Suppressor macrophage treated with lipopolysaccharide for 1 hour (primary cell): ENCODE data around the gene TFAP2C.
A peak's percentile ranks its signal among the peaks of the same experiment; 100 is the strongest.

Experiments
- DNase-seq, 3 donors: peaks; one replicate each; pipeline ENCODE4 v3.0.0-alpha.2; 2020 to 2022

The TFAP2C gene

GRCh38 chr20:56628873-56629463, at the start of gene TFAP2C:
TFAP2C (plus strand) TSS chr20:56629306; CDS start chr20:56629545, 239 bp downstream.
- DNase-seq: peak; percentile 74 to 93 (median 77)

GRCh38 chr20:56580226-56580625, 48.9 kb upstream of the TFAP2C start:
- DNase-seq: no peak

GRCh38 chr20:56581701-56582100, 47.4 kb upstream of the TFAP2C start:
- DNase-seq: no peak

GRCh38 chr20:56582542-56582941, 46.6 kb upstream of the TFAP2C start:
- DNase-seq: peak; percentile 84 to 88 (median 84)

GRCh38 chr20:56584916-56585315, 44.2 kb upstream of the TFAP2C start:
- DNase-seq: no peak

GRCh38 chr20:56587307-56588041, 41.6 kb upstream of the TFAP2C start:
- no peak for DNase-seq

- DNase-seq: no peak
Observed at GRCh38 chr20:56588996-56589395, 40.1 kb upstream of the TFAP2C start.

- DNase-seq: no peak
Observed at GRCh38 chr20:56589633-56590032, 39.5 kb upstream of the TFAP2C start.

GRCh38 chr20:56590888-56591287, 38.2 kb upstream of the TFAP2C start:
- DNase-seq: no peak

- DNase-seq: no peak
Observed at GRCh38 chr20:56592211-56592610, 36.9 kb upstream of the TFAP2C start.

GRCh38 chr20:56592817-56593216, 36.3 kb upstream of the TFAP2C start:
- no peak for DNase-seq

GRCh38 chr20:56595746-56596475, 33.2 kb upstream of the TFAP2C start:
- DNase-seq: no peak

GRCh38 chr20:56601166-56601565, 27.9 kb upstream of the TFAP2C start:
- DNase-seq: no peak

- no peak for DNase-seq
Observed at GRCh38 chr20:56604673-56605072, 24.4 kb upstream of the TFAP2C start.

- DNase-seq: no peak
Observed at GRCh38 chr20:56605261-56605996, 23.7 kb upstream of the TFAP2C start.

- DNase-seq: no peak
Observed at GRCh38 chr20:56606174-56606945, 22.7 kb upstream of the TFAP2C start.

- DNase-seq: no peak
Observed at GRCh38 chr20:56607061-56607704, 21.9 kb upstream of the TFAP2C start.

- no peak for DNase-seq
Observed at GRCh38 chr20:56608376-56608775, 20.7 kb upstream of the TFAP2C start.

- no peak for DNase-seq
Observed at GRCh38 chr20:56609321-56609720, 19.8 kb upstream of the TFAP2C start.

GRCh38 chr20:56610098-56610497, 19.0 kb upstream of the TFAP2C start:
- DNase-seq: no peak

GRCh38 chr20:56614196-56614595, 14.9 kb upstream of the TFAP2C start:
- DNase-seq: no peak

GRCh38 chr20:56616716-56617115, 12.4 kb upstream of the TFAP2C start:
- peak in 2 of 3 donors; percentile 15 to 30 for DNase-seq
